GM12878 (cell line): Measurements from ENCODE around the gene GM2A. TPM values are rescaled to one million over a fixed set of nuclear protein-coding genes. Genes with fewer than 3 reads are reported as not detected.

ENCODE experiments used
- ATAC-seq: fragments of 200-7000 bp; cut with Tn5 transposase; 3 replicates; pipeline ENCODE4 v1.9.1; 2020; ENCODE audit warnings: mild to moderate bottlenecking, moderate library complexity
- BruUV-seq: library from RNA; stranded (reverse); fragments of 400-500 nt; replicated peaks from 2 replicates; lab custom pipeline; 2021; lab: Mats Ljungman, UMichigan
- CTCF ChIA-PET: fragments of 300-600 bp; sonication (Branson Sonifier 250); formaldehyde crosslinking; extraction: SDS; loops from one replicate; lab custom pipeline; 2021; ENCODE audit warnings: inconsistent platforms; lab: Yijun Ruan, JAX
- POLR2A ChIA-PET: fragments of 350-600 bp; formaldehyde crosslinking; extraction: SDS; loops from one replicate; lab custom pipeline; 2021; ENCODE audit warnings: inconsistent platforms; lab: Charles Lee
- RAD21 ChIA-PET: fragments of 300-600 bp; sonication (Branson Sonifier 250); formaldehyde crosslinking; loops from one replicate; lab custom pipeline; 2023; ENCODE audit warnings: antibody characterized with exemption; ENCODE audit not compliant: unreplicated experiment; lab: Charles Lee
- SMC1A ChIA-PET: fragments of 300-600 bp; sonication (Branson Sonifier 250); formaldehyde crosslinking; loops from one replicate; lab custom pipeline; 2023; ENCODE audit not compliant: unreplicated experiment, uncharacterized antibody; lab: Charles Lee
- DNase-seq: peaks from one replicate; pipeline ENCODE4 v3.0.0-alpha.2; 2011; ENCODE audit warnings: low read depth, low spot score
- FAIRE-seq: peaks from 3 replicates; lab custom pipeline; 2011; peaks lifted over from hg19 to GRCh38; lab: Jason Lieb, UNC
- H2AFZ ChIP-seq: 2 replicates; pipeline ENCODE4 v1.6.0; 2011; ENCODE audit warnings: low read depth, low read length, control low read depth; ENCODE audit not compliant: control insufficient read depth
- H3K27ac ChIP-seq: 2 replicates; pipeline ENCODE4 v1.5.1; 2011; ENCODE audit warnings: control low read depth; ENCODE audit not compliant: control insufficient read depth, insufficient read depth
- H3K27me3 ChIP-seq, 2 experiments: replicated peaks in 1 of 2; 2 replicates each; pipeline versions ENCODE4 v1.6.0 to v1.6.1; 2011; ENCODE audit warnings: low read length in 1 of 2; ENCODE audit not compliant: control insufficient read depth in 2 of 2, insufficient read depth in 2 of 2
- H3K36me3 ChIP-seq, 2 experiments: 2 replicates each; pipeline ENCODE4 v1.5.1; 2011; ENCODE audit warnings: low read length in 1 of 2; ENCODE audit not compliant: control insufficient read depth in 2 of 2, insufficient read depth in 2 of 2
- H3K4me1 ChIP-seq: 2 replicates; pipeline ENCODE4 v1.6.1; 2011; ENCODE audit warnings: mild to moderate bottlenecking, low read length, moderate library complexity, mixed read lengths; ENCODE audit not compliant: control insufficient read depth, insufficient read depth
- H3K4me2 ChIP-seq: 2 replicates; pipeline ENCODE4 v1.6.0; 2011; ENCODE audit warnings: control low read depth; ENCODE audit not compliant: control insufficient read depth, insufficient read depth
- H3K4me3 ChIP-seq: fragments of 200-600 bp; sonication (generic); 2 replicates; pipeline ENCODE4 v1.5.1; 2016
- H3K79me2 ChIP-seq: 2 replicates; pipeline ENCODE4 v1.6.0; 2011; ENCODE audit warnings: low read length; ENCODE audit not compliant: control insufficient read depth, insufficient read depth
- H3K9ac ChIP-seq: 2 replicates; pipeline ENCODE4 v1.8.0; 2011; ENCODE audit warnings: low read length, control low read depth, mixed read lengths; ENCODE audit not compliant: control insufficient read depth, insufficient read depth
- H3K9me3 ChIP-seq: replicated peaks from 3 replicates; pipeline ENCODE4 v1.5.1; 2011; ENCODE audit warnings: mild to moderate bottlenecking, low read length; ENCODE audit not compliant: control insufficient read depth, insufficient read depth
- H4K20me1 ChIP-seq: 2 replicates; pipeline ENCODE4 v1.6.0; 2011; ENCODE audit not compliant: control insufficient read depth, insufficient read depth
- MEF2B ChIP-seq: fragments of 450-650 bp; IDR thresholded peaks from 2 replicates; pipeline ENCODE4 v1.6.1; 2018; ENCODE audit warnings: mild to moderate bottlenecking, moderate library complexity; ENCODE audit not compliant: partially characterized antibody, poor library complexity, severe bottlenecking
- NR2F1 ChIP-seq: fragments of 450-650 bp; conservative IDR thresholded peaks from 2 replicates; pipeline ENCODE4 v1.6.1; 2017; ENCODE audit warnings: mild to moderate bottlenecking
- SMC3 ChIP-seq: IDR thresholded peaks from 2 replicates; pipeline ENCODE4 v1.6.1; 2011; ENCODE audit warnings: low read length, improper control_type of control experiment, borderline replicate concordance
- TCF12 ChIP-seq: IDR thresholded peaks from 2 replicates; pipeline ENCODE4 v1.6.1; 2011; ENCODE audit warnings: low read depth, mild to moderate bottlenecking, low read length
- WGBS: methylation state at CpG from one replicate; pipeline ENCODE4 v1.1.6; 2016; ENCODE audit warnings: low lambda C conversion rate; ENCODE audit not compliant: insufficient replicate concordance, insufficient coverage; ENCODE audit errors: missing lambda C conversion rate; 5-methylcytosine and 5-hydroxymethylcytosine counted together
- in situ Hi-C: fragments of 300-500 bp; cut with MboI; formaldehyde crosslinking; loops from 9 replicates; pipeline ENCODE4 v1.14.3; 2018; ENCODE audit warnings: mixed read lengths
- intact Hi-C: fragments of 100-400 bp; cut with micrococcal nuclease; formaldehyde crosslinking; loops from one replicate; pipeline ENCODE4 v1.14.2; 2022; ENCODE audit not compliant: unreplicated experiment
- polyA plus RNA-seq, 11 experiments: library from polyadenylated mRNA; depleted of rRNA in 4 of 11; unstranded in 6 of 11; stranded (reverse) in 5 of 11; fragments of >200 nt; fragmentation: Nextera tagmentation in 4 of 11; fragmentation: Illumina TruSeq in 1 of 11; extraction: Ambion mirVana in 4 of 11; extraction: Trizol in 1 of 11; gene quantifications; 1 replicate in 1 of 11; 2 replicates in 10 of 11; pipeline versions ENCODE4 v1.2.1 to v1.2.3, GENCODE V29; 2011 to 2016; ENCODE audit warnings: inconsistent platforms in 2 of 11, missing spikeins in 2 of 11, low read depth in 1 of 11
- total RNA-seq, 4 experiments: library from RNA; depleted of rRNA in 3 of 4; stranded (reverse); fragments of >200 nt in 3 of 4; fragmentation: Illumina TruSeq in 1 of 4; extraction: Trizol in 1 of 4; gene quantifications; 2 replicates each; pipeline versions ENCODE4 v1.2.1 to v1.2.3, GENCODE V29; 2013 to 2021
- TF ChIP-seq, protein P1 (sequence below), 3 experiments: IDR thresholded peaks in 2 of 3; conservative IDR thresholded peaks in 1 of 3; 2 replicates each; pipeline ENCODE4 v1.5.1; 2011; ENCODE audit warnings: low read depth in 3 of 3, low read length in 3 of 3, mild to moderate bottlenecking in 3 of 3, control low read depth in 2 of 3, moderate library complexity in 2 of 3, inconsistent platforms in 1 of 3, mixed read lengths in 1 of 3; ENCODE audit not compliant: control insufficient read depth in 2 of 3, insufficient read depth in 1 of 3; ENCODE audit errors: extremely low read depth in 1 of 3

Gene GM2A
- total and polyA plus RNA-seq, 10 of the 15 experiments (the other 5 are each of a cell fraction or from before 2014, with no cell fraction given), result 33.6 to 106 (median 68.2) TPM

DNA sequence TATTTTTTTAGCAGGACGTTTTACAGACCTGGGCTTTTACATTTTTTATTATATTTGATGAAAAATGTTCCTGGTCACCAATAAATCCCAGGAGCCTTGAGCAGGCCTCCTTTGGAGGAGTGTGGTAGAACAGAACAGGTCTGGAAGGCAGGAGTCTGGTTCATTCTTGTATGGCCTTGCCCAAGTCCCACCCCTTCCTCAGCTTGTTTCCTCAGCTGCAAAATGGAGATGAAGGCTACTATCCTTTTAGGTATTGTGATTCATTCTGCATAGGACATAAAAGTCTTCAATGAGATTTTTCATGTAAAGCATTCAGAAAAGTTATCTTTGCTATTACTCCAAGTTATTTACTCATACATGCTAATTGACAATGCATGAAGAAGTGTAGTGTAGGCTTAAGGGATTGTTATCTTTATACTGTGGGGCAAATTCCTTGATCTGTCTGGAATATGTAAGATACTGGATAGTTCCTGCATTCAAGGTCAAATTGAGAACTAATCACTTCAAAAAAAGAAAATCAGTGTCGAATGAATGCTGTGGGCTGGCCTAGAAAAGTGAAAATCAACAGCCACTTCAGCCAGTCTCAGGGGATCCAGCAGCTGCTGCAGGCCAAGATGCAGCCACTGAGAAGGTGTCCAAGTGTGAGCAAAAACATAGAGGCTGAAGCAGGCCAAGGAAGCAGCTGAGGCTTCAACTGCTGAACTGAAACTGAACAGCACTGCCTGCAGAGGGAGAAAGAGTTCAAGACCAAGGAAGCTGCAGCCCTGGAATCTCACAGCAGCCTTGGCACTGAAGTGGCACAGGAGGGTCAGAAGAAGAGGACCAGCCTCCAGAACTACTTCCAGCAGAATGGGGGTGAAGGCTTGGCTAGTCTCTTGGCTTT is 66.1 kb downstream of the GM2A start:
- H3K4me3 ChIP-seq, result no peak overlapping the region
- no peaks in the 10 kb centered on the region for H4K20me1 ChIP-seq
- no peak overlapping the region for H2AFZ ChIP-seq
- H3K4me2 ChIP-seq, result no peak overlapping the region
- no TSS peak for BruUV-seq
- in situ Hi-C loops (no loop called here), intact Hi-C loops (loop anchor here (1.0 to 10.0 kb wide), 7 partner anchors 152 to 514 kb away; no protein-coding TSS in a partner anchor)
- no peaks in the 10 kb centered on the region for H3K9me3 ChIP-seq
- ChIA-PET RAD21 (interaction anchor here (1.1 to 2.5 kb wide), 6 partner anchors 67 to 333 kb away, joined by 3 to 6 read pairs (median 4); partner anchors contain the start of gene SLC36A1), SMC1A (interaction anchor here (0.6 to 1.9 kb wide), 10 partner anchors 9 to 333 kb away, joined by 3 to 6 read pairs (median 4); no protein-coding TSS in a partner anchor), POLR2A (no interaction called here), CTCF (interaction anchor here (0.9 to 3.8 kb wide), 13 partner anchors 15 to 519 kb away, joined by 3 to 41 read pairs (median 4); no protein-coding TSS in a partner anchor)
- no peaks in the 10 kb centered on the region for H3K79me2 ChIP-seq
- no peaks in the 10 kb centered on the region for H3K27me3 ChIP-seq
- FAIRE-seq, result peak; percentile 79
- H3K4me1 ChIP-seq, result no peaks in the 10 kb centered on the region
- DNase-seq, result no peak
- H3K9ac ChIP-seq, result no peak overlapping the region
- H3K27ac ChIP-seq, result no peak overlapping the region
- peak; percentile 74 for ATAC-seq
- no peaks in the 10 kb centered on the region for H3K36me3 ChIP-seq
- 2% methylated on average over 2 of the region's 2 CpGs for WGBS
- TF ChIP-seq NR2F1 (no peak), SMC3 (peak; percentile 3; the same call in 1 of the 2 replicates), TCF12 (0 out of 2 replicates have a peak, but pooled peaks have one; percentile 13), MEF2B (peak; percentile 32)
- TF ChIP-seq, protein P1, sequence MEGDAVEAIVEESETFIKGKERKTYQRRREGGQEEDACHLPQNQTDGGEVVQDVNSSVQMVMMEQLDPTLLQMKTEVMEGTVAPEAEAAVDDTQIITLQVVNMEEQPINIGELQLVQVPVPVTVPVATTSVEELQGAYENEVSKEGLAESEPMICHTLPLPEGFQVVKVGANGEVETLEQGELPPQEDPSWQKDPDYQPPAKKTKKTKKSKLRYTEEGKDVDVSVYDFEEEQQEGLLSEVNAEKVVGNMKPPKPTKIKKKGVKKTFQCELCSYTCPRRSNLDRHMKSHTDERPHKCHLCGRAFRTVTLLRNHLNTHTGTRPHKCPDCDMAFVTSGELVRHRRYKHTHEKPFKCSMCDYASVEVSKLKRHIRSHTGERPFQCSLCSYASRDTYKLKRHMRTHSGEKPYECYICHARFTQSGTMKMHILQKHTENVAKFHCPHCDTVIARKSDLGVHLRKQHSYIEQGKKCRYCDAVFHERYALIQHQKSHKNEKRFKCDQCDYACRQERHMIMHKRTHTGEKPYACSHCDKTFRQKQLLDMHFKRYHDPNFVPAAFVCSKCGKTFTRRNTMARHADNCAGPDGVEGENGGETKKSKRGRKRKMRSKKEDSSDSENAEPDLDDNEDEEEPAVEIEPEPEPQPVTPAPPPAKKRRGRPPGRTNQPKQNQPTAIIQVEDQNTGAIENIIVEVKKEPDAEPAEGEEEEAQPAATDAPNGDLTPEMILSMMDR (IDR thresholded peaks at IDR 0.05 in 2 of 3, conservative IDR thresholded peaks at IDR 0.05 in 1 of 3; ENCODE audit: control insufficient read depth in 2 of 3, extremely low read depth in 1 of 3, insufficient read depth in 1 of 3, low read depth in 3 of 3, low read length in 3 of 3), result peak; percentile 22 to 42 (median 39); a peak in 4 of 6 replicates

Other genes starting within 250 kb of the GM2A start
- gene GPX3, start 232.6 kb upstream of the GM2A start, total RNA-seq (2014; rRNA removed), result 0.22 TPM in 1 of 2 replicates, not detected in the other
- not detected in 2 replicates for gene GPX3, start 232.6 kb upstream of the GM2A start, total RNA-seq (2014; rRNA removed; fragmentation: Illumina TruSeq; extraction: Trizol)
- 0.38 and 0.45 TPM in 2 replicates for gene GPX3, start 232.6 kb upstream of the GM2A start, total RNA-seq (2021)
- 0.04 TPM in 1 of 2 replicates, not detected in the other for gene GPX3, start 232.6 kb upstream of the GM2A start, polyA plus RNA-seq (2011; rRNA removed)
- gene GPX3, start 232.6 kb upstream of the GM2A start, polyA plus RNA-seq (2014; fragmentation: Illumina TruSeq; extraction: Trizol), result 0.09 and 0.19 TPM in 2 replicates
- under 1 TPM in 1 of 2 experiments, not detected in 1; 0.15 TPM for gene GPX3, start 232.6 kb upstream of the GM2A start, polyA plus RNA-seq (2014; fragmentation: Nextera tagmentation; extraction: Ambion mirVana)
- gene GPX3, start 232.6 kb upstream of the GM2A start, polyA plus RNA-seq (2014; rRNA removed), result 0.12 and 0.32 TPM in 2 replicates
- gene GPX3, start 232.6 kb upstream of the GM2A start, polyA plus RNA-seq (2016; fragmentation: Nextera tagmentation; extraction: Ambion mirVana), result 1 to 10 TPM in 1 of 2 experiments, under 1 TPM in 1; 0.91 to 1.0 TPM
- gene TNIP1, start 172.2 kb upstream of the GM2A start, total RNA-seq (2014; rRNA removed), result 203 and 223 TPM in 2 replicates
- 147 and 148 TPM in 2 replicates for gene TNIP1, start 172.2 kb upstream of the GM2A start, total RNA-seq (2014; rRNA removed; fragmentation: Illumina TruSeq; extraction: Trizol)
- gene TNIP1, start 172.2 kb upstream of the GM2A start, total RNA-seq (2021), result 279 and 289 TPM in 2 replicates
- gene TNIP1, start 172.2 kb upstream of the GM2A start, polyA plus RNA-seq (2011; rRNA removed), result 156 and 178 TPM in 2 replicates
- 107 and 151 TPM in 2 replicates for gene TNIP1, start 172.2 kb upstream of the GM2A start, polyA plus RNA-seq (2014; fragmentation: Illumina TruSeq; extraction: Trizol)
- gene TNIP1, start 172.2 kb upstream of the GM2A start, polyA plus RNA-seq (2014; fragmentation: Nextera tagmentation; extraction: Ambion mirVana), result 10 to 100 TPM in 1 of 2 experiments, 1 to 10 TPM in 1; 4.4 to 13.7 TPM
- gene TNIP1, start 172.2 kb upstream of the GM2A start, polyA plus RNA-seq (2014; rRNA removed), result 199 and 200 TPM in 2 replicates
- 100 to 1,000 TPM; 112 to 117 TPM for gene TNIP1, start 172.2 kb upstream of the GM2A start, polyA plus RNA-seq (2016; fragmentation: Nextera tagmentation; extraction: Ambion mirVana)
- gene ANXA6, start 95.4 kb upstream of the GM2A start, total RNA-seq (2014; rRNA removed), result 477 and 484 TPM in 2 replicates
- 549 and 550 TPM in 2 replicates for gene ANXA6, start 95.4 kb upstream of the GM2A start, total RNA-seq (2014; rRNA removed; fragmentation: Illumina TruSeq; extraction: Trizol)
- 528 and 542 TPM in 2 replicates for gene ANXA6, start 95.4 kb upstream of the GM2A start, total RNA-seq (2021)
- gene ANXA6, start 95.4 kb upstream of the GM2A start, polyA plus RNA-seq (2011; rRNA removed), result 460 and 571 TPM in 2 replicates
- 506 and 510 TPM in 2 replicates for gene ANXA6, start 95.4 kb upstream of the GM2A start, polyA plus RNA-seq (2014; fragmentation: Illumina TruSeq; extraction: Trizol)
- 10 to 100 TPM; 44.0 to 73.1 TPM for gene ANXA6, start 95.4 kb upstream of the GM2A start, polyA plus RNA-seq (2014; fragmentation: Nextera tagmentation; extraction: Ambion mirVana)
- gene ANXA6, start 95.4 kb upstream of the GM2A start, polyA plus RNA-seq (2014; rRNA removed), result 453 and 470 TPM in 2 replicates
- gene ANXA6, start 95.4 kb upstream of the GM2A start, polyA plus RNA-seq (2016; fragmentation: Nextera tagmentation; extraction: Ambion mirVana), result 100 to 1,000 TPM; 280 to 291 TPM
- 91.1 and 104 TPM in 2 replicates for gene CCDC69, start 29.1 kb upstream of the GM2A start, total RNA-seq (2014; rRNA removed)
- gene CCDC69, start 29.1 kb upstream of the GM2A start, total RNA-seq (2014; rRNA removed; fragmentation: Illumina TruSeq; extraction: Trizol), result 78.8 and 80.3 TPM in 2 replicates
- gene CCDC69, start 29.1 kb upstream of the GM2A start, total RNA-seq (2021), result 77.3 and 80.8 TPM in 2 replicates
- 36.7 and 42.3 TPM in 2 replicates for gene CCDC69, start 29.1 kb upstream of the GM2A start, polyA plus RNA-seq (2011; rRNA removed)
- 104 and 106 TPM in 2 replicates for gene CCDC69, start 29.1 kb upstream of the GM2A start, polyA plus RNA-seq (2014; fragmentation: Illumina TruSeq; extraction: Trizol)
- gene CCDC69, start 29.1 kb upstream of the GM2A start, polyA plus RNA-seq (2014; fragmentation: Nextera tagmentation; extraction: Ambion mirVana), result 10 to 100 TPM; 13.5 to 21.4 TPM
- gene CCDC69, start 29.1 kb upstream of the GM2A start, polyA plus RNA-seq (2014; rRNA removed), result 89.6 and 102 TPM in 2 replicates
- 10 to 100 TPM; 55.7 to 59.8 TPM for gene CCDC69, start 29.1 kb upstream of the GM2A start, polyA plus RNA-seq (2016; fragmentation: Nextera tagmentation; extraction: Ambion mirVana)
- not detected in 2 replicates for gene SLC36A3, start 50.6 kb downstream of the GM2A start, total RNA-seq (2014; rRNA removed)
- gene SLC36A3, start 50.6 kb downstream of the GM2A start, total RNA-seq (2014; rRNA removed; fragmentation: Illumina TruSeq; extraction: Trizol), result not detected in 2 replicates
- gene SLC36A3, start 50.6 kb downstream of the GM2A start, total RNA-seq (2021), result not detected in 2 replicates
- gene SLC36A3, start 50.6 kb downstream of the GM2A start, polyA plus RNA-seq (2011; rRNA removed), result not detected in 2 replicates
- not detected in 2 replicates for gene SLC36A3, start 50.6 kb downstream of the GM2A start, polyA plus RNA-seq (2014; fragmentation: Illumina TruSeq; extraction: Trizol)
- gene SLC36A3, start 50.6 kb downstream of the GM2A start, polyA plus RNA-seq (2014; fragmentation: Nextera tagmentation; extraction: Ambion mirVana), result under 1 TPM in 1 of 2 experiments, not detected in 1; 0.03 TPM
- not detected in 2 replicates for gene SLC36A3, start 50.6 kb downstream of the GM2A start, polyA plus RNA-seq (2014; rRNA removed)
- not detected for gene SLC36A3, start 50.6 kb downstream of the GM2A start, polyA plus RNA-seq (2016; fragmentation: Nextera tagmentation; extraction: Ambion mirVana)
- gene SLC36A2, start 94.4 kb downstream of the GM2A start, total RNA-seq (2014; rRNA removed), result not detected in 2 replicates
- not detected in 2 replicates for gene SLC36A2, start 94.4 kb downstream of the GM2A start, total RNA-seq (2014; rRNA removed; fragmentation: Illumina TruSeq; extraction: Trizol)
- not detected in 2 replicates for gene SLC36A2, start 94.4 kb downstream of the GM2A start, total RNA-seq (2021)
- gene SLC36A2, start 94.4 kb downstream of the GM2A start, polyA plus RNA-seq (2011; rRNA removed), result not detected in 2 replicates
- not detected in 2 replicates for gene SLC36A2, start 94.4 kb downstream of the GM2A start, polyA plus RNA-seq (2014; fragmentation: Illumina TruSeq; extraction: Trizol)
- gene SLC36A2, start 94.4 kb downstream of the GM2A start, polyA plus RNA-seq (2014; fragmentation: Nextera tagmentation; extraction: Ambion mirVana), result not detected
- gene SLC36A2, start 94.4 kb downstream of the GM2A start, polyA plus RNA-seq (2014; rRNA removed), result not detected in 2 replicates
- not detected for gene SLC36A2, start 94.4 kb downstream of the GM2A start, polyA plus RNA-seq (2016; fragmentation: Nextera tagmentation; extraction: Ambion mirVana)
- 3.0 and 3.6 TPM in 2 replicates for gene SLC36A1, start 194.4 kb downstream of the GM2A start, total RNA-seq (2014; rRNA removed)
- gene SLC36A1, start 194.4 kb downstream of the GM2A start, total RNA-seq (2014; rRNA removed; fragmentation: Illumina TruSeq; extraction: Trizol), result 2.3 and 2.8 TPM in 2 replicates
- gene SLC36A1, start 194.4 kb downstream of the GM2A start, total RNA-seq (2021), result 4.8 and 6.2 TPM in 2 replicates
- 3.7 and 8.2 TPM in 2 replicates for gene SLC36A1, start 194.4 kb downstream of the GM2A start, polyA plus RNA-seq (2011; rRNA removed)
- 4.4 and 5.1 TPM in 2 replicates for gene SLC36A1, start 194.4 kb downstream of the GM2A start, polyA plus RNA-seq (2014; fragmentation: Illumina TruSeq; extraction: Trizol)
- under 1 TPM; 0.50 to 0.66 TPM for gene SLC36A1, start 194.4 kb downstream of the GM2A start, polyA plus RNA-seq (2014; fragmentation: Nextera tagmentation; extraction: Ambion mirVana)
- gene SLC36A1, start 194.4 kb downstream of the GM2A start, polyA plus RNA-seq (2014; rRNA removed), result 3.9 and 5.1 TPM in 2 replicates
- gene SLC36A1, start 194.4 kb downstream of the GM2A start, polyA plus RNA-seq (2016; fragmentation: Nextera tagmentation; extraction: Ambion mirVana), result 1 to 10 TPM; 3.0 to 4.1 TPM